HG02642 (cell line): ENCODE measurements around the gene TNFSF12.

ENCODE experiments used
- ATAC-seq: cut with Tn5 transposase; IDR thresholded peaks from one replicate; pipeline ENCODE4 v1.9.1; 2021; ENCODE audit warnings: mild to moderate bottlenecking; ENCODE audit not compliant: unreplicated experiment, poor library complexity

The TNFSF12 gene

DNA sequence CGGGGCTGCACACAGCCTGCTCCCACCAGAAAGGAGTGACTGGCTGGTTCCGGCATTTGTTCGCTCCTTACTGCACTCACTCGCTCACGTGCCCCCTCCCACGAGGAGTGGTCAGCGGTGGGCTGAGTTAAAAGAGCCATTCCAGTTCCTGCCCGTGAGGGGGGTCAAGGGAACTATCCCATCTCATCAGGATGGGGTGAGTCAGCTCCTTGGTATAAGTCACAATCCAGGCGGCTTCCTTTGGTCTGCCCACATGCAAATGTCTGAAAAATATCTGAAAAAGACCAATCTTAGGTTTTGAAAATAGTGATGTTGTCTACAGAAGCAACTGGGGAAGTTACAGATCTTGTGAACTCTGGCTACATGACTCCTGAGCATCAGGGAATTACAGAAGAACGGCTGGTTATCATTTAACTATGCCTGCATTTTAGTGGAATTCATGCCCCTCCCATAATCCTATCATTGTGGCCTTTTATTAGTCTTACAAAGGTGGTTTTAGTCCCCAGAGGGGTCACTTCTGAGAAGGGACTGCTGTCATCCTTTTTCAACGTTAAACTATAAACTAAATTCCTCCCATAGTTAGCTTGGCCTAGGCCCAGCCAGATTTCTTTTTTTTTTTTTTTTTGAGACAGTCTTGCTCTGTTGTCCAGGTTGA lies 9.8 kb upstream of the TNFSF12 start:
- no peak for ATAC-seq

DNA sequence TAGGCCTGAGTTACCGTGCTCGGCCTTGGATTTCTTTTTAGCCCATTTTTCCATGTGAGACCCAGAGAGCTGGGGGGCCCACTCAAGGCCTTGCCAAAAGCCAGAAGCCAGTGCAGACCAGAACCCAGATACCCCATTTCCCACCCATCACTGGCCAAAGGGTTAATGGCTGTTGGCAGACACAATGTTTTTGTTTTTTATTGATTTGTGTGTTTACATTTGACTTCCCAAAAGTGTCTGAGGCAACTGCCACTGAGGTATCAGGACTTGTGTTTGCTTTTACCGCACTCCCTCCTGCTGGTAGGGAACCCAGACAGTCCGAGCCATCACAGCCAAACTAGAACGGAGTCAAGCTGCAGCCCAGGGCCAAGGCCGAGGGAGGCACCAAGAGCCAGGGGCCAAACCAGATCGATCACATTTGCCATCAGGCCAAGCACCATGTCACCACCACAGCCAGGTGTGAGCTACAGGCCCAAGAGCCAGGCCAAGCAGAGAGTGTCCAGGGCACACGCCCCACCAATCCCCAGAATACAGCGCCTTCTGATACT lies 7.7 kb upstream of the TNFSF12 start:
- no peak for ATAC-seq

DNA sequence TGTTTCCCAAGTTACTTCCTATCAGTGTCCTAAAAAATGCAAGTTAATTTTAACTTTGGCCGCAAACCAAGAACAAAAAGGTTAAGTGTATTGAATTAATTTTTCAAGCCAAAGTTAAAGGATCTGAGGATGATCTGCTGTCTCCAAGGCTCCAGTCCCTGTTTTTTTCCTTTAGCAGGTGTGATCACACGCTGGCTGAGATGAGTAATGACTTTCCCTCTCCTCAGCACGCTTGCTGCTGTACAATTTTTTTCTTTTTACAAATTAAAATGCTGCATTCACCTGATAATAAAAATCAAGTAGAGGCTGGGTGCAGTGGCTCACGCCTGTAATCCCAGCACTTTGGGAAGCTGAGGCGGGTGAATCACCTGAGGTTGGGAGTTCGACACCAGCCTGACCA lies 3.9 kb upstream of the TNFSF12 start:
- ATAC-seq: no peak

DNA sequence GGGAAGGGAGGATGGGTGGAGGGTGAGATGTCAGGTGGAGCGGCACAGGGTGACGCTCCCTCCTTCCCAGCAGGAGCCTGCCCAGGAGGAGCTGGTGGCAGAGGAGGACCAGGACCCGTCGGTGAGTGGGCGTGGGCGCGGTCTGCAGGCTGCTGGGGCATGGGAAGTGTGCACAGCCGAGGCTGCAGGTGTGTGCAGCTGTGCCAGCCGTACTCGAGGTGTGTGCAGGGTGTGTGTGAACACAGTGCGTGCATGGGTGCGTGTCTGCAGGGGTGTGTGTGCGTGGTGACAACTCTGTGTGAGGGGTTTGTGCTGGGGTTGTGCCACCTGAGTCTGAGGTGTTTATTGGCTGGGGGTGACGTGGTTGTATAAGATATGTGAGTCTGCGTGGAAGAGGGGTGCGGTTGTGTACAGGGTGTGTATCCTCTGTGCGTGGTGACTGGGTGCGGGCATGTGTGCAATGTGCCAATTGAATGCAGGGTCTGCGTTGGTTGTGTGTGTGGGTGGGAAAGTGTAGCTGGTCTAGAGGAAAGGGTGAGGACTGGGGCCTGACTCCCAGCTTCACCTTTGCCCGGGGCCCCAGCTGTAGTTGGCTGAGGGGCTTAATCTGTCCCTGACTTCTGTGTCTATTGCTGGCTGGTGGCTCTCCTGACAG lies 670 bp downstream of the TNFSF12 start:
- ATAC-seq: no peak

DNA sequence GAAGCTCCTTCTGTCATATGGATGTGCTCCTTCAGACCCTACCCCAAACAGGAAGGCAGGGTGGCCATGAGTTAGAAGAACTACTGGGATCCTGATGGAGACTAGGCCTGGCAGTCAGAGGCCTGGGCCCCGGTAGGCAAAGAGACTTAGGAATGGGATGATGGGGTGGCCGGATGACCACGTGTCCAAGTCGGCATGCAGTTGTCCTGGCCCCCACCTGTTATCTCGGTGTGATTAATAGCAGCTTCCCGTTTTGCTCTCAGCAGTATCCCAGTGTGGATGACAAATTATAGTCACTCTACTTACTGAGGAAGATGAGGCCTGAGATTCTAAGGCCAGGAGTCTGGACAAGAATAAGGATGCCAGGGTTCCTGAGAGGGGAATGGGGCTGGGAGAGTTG lies 1.5 kb downstream of the TNFSF12 start:
- no peak for ATAC-seq

DNA sequence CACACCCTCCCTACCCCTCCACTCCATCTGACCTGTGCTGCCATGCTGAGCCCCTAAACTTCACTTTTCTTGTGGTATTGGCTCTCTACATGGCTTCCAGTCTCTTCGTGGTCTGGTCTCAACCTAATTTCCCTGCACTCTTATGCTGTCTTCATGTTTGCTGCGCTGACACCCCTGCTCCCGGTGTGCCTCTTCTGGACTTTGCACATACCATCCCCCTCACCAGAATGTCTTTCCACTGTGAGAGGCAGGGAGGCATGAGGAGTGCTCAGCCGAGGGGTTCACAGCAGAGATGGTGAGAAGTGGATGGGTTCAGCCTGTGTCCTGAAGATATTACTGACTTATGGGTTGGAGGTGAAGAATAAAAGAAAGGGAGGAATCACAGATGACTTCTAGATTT lies 2.5 kb downstream of the TNFSF12 start:
- ATAC-seq: no peak

DNA sequence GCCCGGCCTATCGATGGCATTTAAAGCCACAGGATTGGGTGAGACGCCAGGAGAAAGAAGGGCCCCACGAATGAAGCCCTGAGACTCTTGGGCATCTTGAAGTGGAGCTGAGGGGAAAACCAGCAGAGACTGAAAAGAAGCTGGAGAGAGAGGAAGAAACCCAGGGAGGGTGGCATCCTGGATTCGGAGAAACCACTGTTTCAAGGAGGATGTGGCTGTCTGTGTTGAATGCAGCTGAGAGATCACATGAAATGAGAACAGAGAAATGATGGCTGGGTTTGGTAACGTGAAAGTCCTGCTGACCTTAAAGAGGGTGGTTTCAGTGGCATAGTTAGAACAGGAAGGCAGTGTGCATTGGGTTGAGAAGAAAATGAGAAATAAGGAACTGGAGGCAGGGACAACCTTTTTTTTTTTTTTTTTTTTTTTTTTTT lies 3.8 kb downstream of the TNFSF12 start:
- ATAC-seq: no peak

DNA sequence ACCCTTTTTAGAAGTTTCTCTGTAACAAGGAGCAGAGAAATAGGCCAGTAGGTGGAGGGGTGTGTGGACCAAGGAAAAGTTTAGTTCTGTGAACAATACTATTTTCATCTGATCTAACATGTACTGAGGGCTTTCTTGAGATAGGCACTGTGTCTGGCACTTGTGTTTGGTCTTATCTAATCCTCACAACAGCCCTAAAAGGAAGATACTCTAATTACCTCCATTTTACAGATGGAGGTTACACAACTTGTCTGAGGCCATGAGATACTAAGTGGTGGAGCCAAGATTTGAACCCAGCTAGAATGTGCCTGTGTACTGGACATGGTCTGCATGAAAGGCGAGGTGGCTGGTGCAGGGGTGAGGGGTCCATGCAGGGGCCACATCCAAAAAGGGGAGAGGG lies 4.5 kb downstream of the TNFSF12 start:
- no peak for ATAC-seq

DNA sequence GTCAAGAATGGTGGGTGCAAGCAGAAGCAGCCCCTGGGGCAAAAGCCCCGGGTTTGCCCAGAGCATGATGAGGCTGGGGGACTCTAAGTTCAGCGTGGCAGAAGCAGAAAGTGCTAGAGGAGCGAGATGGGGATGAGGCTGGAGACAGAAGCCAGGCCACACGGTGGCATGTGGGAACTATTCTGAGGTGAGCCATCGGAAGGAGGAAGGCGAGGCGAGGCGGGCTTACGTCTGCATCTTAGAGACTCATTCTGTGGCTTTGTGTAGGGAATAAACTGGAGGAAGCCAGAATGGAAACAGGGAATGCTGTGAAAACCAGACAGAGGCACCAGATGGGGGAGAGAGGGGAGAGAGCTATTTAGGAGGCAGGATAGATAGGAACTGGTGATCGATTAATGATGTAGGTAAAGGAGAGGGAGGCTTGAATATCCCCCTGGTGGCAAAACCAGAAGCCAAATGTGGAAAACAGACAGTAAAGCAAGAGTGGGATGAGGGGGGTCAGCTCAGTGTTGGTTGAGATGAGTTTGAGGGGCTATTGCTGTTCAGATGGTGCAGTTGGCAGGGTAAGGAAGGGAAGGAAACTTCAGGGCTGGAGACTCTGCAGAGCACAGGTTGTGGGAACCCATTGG lies 6.6 kb downstream of the TNFSF12 start:
- ATAC-seq: no peak

DNA sequence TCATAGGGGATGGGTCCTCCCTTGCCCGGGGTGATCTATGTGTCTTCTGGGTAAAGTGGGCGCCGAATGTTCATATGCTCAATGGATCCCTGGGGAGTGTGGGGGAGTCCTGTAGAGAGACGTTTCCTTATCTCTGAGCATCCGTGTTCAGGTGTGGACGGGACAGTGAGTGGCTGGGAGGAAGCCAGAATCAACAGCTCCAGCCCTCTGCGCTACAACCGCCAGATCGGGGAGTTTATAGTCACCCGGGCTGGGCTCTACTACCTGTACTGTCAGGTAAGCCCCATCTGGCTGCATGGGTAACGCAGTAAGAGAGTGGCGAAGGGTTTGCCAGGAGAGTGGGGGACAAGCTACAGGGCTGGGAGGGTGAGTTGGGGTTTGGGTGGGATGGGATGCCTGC lies 7.8 kb downstream of the TNFSF12 start:
- no peak for ATAC-seq

DNA sequence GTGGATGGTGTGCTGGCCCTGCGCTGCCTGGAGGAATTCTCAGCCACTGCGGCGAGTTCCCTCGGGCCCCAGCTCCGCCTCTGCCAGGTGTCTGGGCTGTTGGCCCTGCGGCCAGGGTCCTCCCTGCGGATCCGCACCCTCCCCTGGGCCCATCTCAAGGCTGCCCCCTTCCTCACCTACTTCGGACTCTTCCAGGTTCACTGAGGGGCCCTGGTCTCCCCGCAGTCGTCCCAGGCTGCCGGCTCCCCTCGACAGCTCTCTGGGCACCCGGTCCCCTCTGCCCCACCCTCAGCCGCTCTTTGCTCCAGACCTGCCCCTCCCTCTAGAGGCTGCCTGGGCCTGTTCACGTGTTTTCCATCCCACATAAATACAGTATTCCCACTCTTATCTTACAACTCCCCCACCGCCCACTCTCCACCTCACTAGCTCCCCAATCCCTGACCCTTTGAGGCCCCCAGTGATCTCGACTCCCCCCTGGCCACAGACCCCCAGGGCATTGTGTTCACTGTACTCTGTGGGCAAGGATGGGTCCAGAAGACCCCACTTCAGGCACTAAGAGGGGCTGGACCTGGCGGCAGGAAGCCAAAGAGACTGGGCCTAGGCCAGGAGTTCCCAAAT lies 8.4 kb downstream of the TNFSF12 start:
- no peak for ATAC-seq

DNA sequence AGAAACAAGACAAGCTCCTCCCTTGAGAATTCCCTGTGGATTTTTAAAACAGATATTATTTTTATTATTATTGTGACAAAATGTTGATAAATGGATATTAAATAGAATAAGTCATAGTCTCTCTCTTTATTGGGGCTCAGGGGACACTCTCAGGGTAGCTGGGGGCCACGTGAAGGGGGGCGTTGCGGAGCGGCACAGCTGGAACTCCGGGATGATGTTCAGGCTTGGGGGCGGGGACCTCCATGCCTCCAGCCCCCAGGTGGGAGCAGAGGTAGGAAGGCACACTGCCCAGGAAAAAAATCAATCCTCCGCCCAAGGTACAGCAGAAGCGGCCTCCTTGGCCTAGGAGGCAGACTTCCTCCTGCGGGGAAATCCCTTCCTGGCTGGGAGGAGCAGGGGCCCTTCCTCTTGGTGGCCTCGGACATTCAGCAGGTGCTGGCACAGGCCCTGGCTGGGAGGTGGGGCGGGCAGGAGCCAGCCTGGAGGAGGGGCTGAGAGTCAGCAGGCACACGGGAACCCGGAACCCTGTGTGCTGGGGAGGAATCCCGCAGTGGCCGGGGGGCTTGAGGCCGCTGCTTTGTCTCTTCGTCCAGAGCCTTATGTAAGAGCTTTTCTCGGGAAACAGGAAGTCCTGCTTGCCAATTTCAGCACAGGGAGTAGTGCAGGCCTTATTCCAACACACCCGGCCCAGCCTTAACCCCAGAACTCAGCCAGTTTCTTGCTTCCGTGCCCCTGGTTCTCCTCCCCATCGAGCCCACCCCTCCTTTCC lies 9.1 kb downstream of the TNFSF12 start:
- ATAC-seq: no peak

DNA sequence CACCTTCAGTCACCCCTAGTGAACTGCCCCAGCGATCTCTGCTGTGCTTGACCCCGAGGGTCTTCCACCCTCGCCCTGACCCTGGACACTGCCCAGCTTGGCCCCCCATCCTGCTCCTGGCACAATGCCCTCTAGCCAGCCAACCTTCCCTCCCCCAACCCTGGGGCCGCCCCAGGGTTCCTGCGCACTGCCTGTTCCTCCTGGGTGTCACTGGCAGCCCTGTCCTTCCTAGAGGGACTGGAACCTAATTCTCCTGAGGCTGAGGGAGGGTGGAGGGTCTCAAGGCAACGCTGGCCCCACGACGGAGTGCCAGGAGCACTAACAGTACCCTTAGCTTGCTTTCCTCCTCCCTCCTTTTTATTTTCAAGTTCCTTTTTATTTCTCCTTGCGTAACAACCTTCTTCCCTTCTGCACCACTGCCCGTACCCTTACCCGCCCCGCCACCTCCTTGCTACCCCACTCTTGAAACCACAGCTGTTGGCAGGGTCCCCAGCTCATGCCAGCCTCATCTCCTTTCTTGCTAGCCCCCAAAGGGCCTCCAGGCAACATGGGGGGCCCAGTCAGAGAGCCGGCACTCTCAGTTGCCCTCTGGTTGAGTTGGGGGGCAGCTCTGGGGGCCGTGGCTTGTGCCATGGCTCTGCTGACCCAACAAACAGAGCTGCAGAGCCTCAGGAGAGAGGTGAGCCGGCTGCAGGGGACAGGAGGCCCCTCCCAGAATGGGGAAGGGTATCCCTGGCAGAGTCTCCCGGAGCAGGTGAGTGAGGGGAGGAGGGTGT lies 9.9 kb downstream of the TNFSF12 start, which contains the start of gene TNFSF13:
Gene TNFSF13, plus strand, starts transcription at position 207 of the 776 bp plus-strand sequence. Its CDS starts 290 bp downstream, at position 497.
- ATAC-seq: no peak

DNA sequence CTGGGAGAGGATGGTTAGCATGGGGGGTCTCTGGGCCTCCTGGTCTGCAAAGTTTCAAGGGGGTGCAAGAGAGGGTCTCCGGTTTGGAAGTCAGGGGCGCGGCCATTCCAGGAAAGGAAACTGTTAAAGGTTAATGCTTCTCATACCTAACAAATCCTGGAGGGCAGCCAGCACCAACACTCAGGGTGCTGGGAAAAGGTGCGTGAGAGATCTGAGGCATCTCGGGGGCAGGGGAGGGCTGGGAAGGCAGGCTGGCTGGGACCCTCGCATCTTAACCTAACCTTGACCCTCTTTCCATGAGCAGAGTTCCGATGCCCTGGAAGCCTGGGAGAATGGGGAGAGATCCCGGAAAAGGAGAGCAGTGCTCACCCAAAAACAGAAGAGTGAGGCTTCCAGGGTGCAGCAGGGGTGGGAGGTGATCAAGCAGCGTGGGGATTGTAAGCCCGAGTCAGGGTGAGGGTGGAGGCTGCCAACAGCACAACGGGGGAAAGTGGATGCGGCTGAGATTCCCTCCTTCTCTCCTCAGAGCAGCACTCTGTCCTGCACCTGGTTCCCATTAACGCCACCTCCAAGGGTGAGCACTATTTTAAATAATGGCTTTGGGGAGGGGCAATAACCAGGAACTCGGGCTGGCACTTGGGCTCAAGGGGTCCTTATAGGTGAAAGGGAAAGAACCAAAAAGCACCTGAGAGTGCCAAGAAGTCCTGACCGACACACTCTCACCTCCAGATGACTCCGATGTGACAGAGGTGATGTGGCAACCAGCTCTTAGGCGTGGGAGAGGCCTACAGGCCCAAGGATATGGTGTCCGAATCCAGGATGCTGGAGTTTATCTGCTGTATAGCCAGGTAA lies 10.7 kb downstream of the TNFSF12 start:
- no peak for ATAC-seq

DNA sequence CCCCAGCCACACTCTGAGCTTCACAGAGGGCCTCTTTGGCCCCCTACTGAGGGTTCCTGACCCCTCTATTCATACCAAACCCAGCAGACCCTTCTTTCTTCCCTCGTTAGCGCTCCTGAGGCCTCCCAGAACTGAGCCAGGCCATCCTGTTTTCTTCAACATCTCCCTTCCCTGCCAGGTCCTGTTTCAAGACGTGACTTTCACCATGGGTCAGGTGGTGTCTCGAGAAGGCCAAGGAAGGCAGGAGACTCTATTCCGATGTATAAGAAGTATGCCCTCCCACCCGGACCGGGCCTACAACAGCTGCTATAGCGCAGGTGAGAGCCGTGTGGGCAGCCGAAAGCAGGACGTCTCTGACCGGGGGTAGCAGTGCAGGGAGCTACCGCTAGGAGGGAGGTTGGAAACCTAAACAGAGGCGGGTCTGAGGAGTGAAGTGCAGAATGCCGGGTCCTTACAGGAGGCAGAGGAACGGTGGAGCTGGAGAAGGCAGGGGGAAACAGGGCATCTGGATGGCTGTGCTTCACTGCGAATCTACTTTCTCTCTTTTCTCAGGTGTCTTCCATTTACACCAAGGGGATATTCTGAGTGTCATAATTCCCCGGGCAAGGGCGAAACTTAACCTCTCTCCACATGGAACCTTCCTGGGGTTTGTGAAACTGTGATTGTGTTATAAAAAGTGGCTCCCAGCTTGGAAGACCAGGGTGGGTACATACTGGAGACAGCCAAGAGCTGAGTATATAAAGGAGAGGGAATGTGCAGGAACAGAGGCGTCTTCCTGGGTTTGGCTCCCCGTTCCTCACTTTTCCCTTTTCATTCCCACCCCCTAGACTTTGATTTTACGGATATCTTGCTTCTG lies 11.5 kb downstream of the TNFSF12 start:
- ATAC-seq: no peak

DNA sequence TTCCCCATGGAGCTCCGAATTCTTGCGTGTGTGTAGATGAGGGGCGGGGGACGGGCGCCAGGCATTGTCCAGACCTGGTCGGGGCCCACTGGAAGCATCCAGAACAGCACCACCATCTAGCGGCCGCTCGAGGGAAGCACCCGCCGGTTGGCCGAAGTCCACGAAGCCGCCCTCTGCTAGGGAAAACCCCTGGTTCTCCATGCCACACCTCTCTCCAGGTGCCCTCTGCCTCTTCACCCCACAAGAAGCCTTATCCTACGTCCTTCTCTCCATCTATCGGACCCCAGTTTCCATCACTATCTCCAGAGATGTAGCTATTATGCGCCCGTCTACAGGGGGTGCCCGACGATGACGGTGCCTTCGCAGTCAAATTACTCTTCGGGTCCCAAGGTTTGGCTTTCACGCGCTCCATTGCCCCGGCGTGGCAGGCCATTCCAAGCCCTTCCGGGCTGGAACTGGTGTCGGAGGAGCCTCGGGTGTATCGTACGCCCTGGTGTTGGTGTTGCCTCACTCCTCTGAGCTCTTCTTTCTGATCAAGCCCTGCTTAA lies 12.2 kb downstream of the TNFSF12 start:
- peak; percentile 53 for ATAC-seq

DNA sequence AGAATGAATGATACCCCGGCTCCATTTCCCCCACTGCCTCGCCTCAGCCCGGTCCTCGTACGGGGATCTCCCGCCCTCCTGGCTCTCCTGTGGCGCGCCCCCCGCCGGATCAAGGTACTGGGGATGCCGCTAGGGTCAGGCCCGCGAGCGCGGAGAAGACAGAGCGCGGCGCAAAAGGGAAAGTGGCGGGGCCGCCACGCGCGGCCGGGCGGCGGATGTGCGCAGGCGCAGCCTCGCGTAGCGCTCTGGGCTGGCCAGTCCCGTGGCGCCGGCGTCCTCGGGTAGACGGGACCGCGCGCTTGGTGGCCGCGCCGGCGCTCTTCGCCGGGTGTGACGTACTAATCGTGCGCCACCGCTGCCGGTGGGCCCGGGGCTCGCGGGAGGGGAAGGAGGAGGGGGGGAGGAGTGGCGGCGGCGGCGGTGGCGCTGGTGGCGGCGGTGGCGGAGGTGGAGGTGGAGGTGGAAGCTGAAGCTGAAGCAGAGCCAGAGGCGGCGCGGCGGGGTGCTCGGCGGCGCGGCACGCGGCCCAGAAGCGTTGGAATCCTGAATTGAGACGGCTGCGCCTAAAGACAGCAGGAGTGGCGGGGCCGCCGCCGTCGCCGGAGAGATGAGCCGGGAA lies 12.8 kb downstream of the TNFSF12 start, which contains the start of gene SENP3:
Gene SENP3, plus strand, starts transcription at position 331 of the 619 bp plus-strand sequence. CDS start 1,158 bp downstream, outside the sequence.
- ATAC-seq: peak; percentile 69
